Measurements from ENCODE around the gene INAVA. TPM values are rescaled to one million over a fixed set of nuclear protein-coding genes. Genes with fewer than 3 reads are reported as not detected.

The INAVA gene
- total and polyA plus RNA-seq, 2 donors (not counting 1 experiment from before 2014, with no cell fraction given) = 0.06 to 0.34 TPM

DNA sequence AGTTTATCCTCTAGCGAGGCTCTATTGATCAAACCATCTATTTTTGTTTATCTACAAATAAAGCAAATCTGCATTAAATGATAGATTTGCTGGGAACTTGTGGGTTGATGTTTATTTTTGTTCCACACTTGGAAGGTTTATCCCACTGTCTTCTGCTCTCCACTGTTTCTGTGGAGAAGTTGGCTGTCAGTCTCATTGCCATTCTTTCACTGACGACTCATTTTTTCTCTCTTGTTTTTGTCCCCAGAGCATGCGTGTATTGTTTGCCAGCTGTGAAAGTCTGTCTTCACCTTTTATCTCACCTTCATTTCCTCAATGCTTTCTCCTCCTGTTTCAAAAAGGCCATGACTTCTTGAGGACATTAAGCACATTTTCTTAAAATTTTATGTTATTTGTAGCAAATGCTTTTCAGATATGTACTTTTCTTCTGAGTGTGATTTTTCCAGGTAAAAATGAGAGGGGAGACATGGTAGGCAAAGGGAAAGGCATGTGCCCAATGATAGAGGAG, 52.4 kb downstream of the INAVA start:
- H3K9me3 Mint-ChIP-seq (ENCODE audit: insufficient read depth) = peaks cover 7% of the 10 kb centered on the region
- H3K27me3 Mint-ChIP-seq = peaks cover 14% of the 10 kb centered on the region
- intact Hi-C loops (cut with micrococcal nuclease) = no loop called here
- TF ChIP-seq EZH2 (IDR thresholded peaks at IDR 0.05; ENCODE audit: borderline replicate concordance, insufficient read depth, low read depth, low read length, poor library complexity, severe bottlenecking) = no peak
- TF ChIP-seq, protein P1, sequence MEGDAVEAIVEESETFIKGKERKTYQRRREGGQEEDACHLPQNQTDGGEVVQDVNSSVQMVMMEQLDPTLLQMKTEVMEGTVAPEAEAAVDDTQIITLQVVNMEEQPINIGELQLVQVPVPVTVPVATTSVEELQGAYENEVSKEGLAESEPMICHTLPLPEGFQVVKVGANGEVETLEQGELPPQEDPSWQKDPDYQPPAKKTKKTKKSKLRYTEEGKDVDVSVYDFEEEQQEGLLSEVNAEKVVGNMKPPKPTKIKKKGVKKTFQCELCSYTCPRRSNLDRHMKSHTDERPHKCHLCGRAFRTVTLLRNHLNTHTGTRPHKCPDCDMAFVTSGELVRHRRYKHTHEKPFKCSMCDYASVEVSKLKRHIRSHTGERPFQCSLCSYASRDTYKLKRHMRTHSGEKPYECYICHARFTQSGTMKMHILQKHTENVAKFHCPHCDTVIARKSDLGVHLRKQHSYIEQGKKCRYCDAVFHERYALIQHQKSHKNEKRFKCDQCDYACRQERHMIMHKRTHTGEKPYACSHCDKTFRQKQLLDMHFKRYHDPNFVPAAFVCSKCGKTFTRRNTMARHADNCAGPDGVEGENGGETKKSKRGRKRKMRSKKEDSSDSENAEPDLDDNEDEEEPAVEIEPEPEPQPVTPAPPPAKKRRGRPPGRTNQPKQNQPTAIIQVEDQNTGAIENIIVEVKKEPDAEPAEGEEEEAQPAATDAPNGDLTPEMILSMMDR (IDR thresholded peaks at IDR 0.05) = no peak
- Histone ChIP-seq H3K27ac (ENCODE audit: low read length in 2 of 2) (no peak overlapping the region), H2AFZ (ENCODE audit: insufficient read depth, low read depth, low read length, poor library complexity, severe bottlenecking) (no peak overlapping the region), H3K79me2 (ENCODE audit: control insufficient read depth, insufficient read depth, low read length) (no peaks in the 10 kb centered on the region), H3K4me2 (replicated peaks; ENCODE audit: low read depth, low read length, poor library complexity, severe bottlenecking) (no peak overlapping the region), H3K4me1 (ENCODE audit: control insufficient read depth in 2 of 2, insufficient read depth in 2 of 2, low read length in 2 of 2) (no peaks in the 10 kb centered on the region), H3K9me3 (ENCODE audit: control extremely low read depth in 1 of 3, control insufficient read depth in 2 of 3, insufficient read depth in 1 of 3, low read length in 2 of 3) (peaks cover 0 to 11% (median 0%) of the 10 kb centered on the region in 3 donors), H3K4me3 (ENCODE audit: control extremely low read depth in 1 of 5, extremely low read depth in 1 of 5, insufficient read depth in 1 of 5, low read depth in 2 of 5, low read length in 4 of 5) (no peak overlapping the region), H4K20me1 (ENCODE audit: control insufficient read depth, insufficient read depth, low read length, poor library complexity, severe bottlenecking) (no peaks in the 10 kb centered on the region), H3K36me3 (replicated peaks in 1 of 2; ENCODE audit: control extremely low read depth in 1 of 2, control insufficient read depth in 1 of 2, extremely low read depth in 1 of 2, insufficient read depth in 2 of 2, low read length in 1 of 2) (no peaks in the 10 kb centered on the region), H3K9ac (ENCODE audit: low read length) (no peak overlapping the region), H3K27me3 (replicated peaks in 1 of 4; ENCODE audit: control extremely low read depth in 1 of 4, control insufficient read depth in 3 of 4, insufficient read depth in 4 of 4, low read length in 3 of 4) (peaks cover 0 to 3% (median 0%) of the 10 kb centered on the region in 4 experiments)
- H3K27ac Mint-ChIP-seq = no peak overlapping the region
- POLR2A ChIA-PET = no interaction called here
- WGBS (ENCODE audit: insufficient coverage) = 100% methylated on average over 2 of the region's 3 CpGs
- no peak overlapping the region for H3K4me3 Mint-ChIP-seq
- ATAC-seq (ENCODE audit: low read depth) (no peak), DNase-seq (no peak)
- H3K4me1 Mint-ChIP-seq = no peaks in the 10 kb centered on the region
- CTCF ChIA-PET = no interaction called here

- no peak for TF ChIP-seq EZH2 (IDR thresholded peaks at IDR 0.05; ENCODE audit: borderline replicate concordance, insufficient read depth, low read depth, low read length, poor library complexity, severe bottlenecking)
- TF ChIP-seq, protein P1 (IDR thresholded peaks at IDR 0.05) = no peak
- Mint-ChIP-seq H3K9me3 (ENCODE audit: insufficient read depth) (peaks cover 4% of the 10 kb centered on the region), H3K4me3 (no peak overlapping the region), H3K27ac (no peak overlapping the region), H3K27me3 (peaks cover 17% of the 10 kb centered on the region), H3K4me1 (no peaks in the 10 kb centered on the region)
- no peak overlapping the region for H3K9ac ChIP-seq (ENCODE audit: low read length)
- DNase-seq = no peak
- no peak overlapping the region for H3K4me3 ChIP-seq (ENCODE audit: control extremely low read depth in 1 of 5, extremely low read depth in 1 of 5, insufficient read depth in 1 of 5, low read depth in 2 of 5, low read length in 4 of 5)
- H3K4me1 ChIP-seq (ENCODE audit: control insufficient read depth in 2 of 2, insufficient read depth in 2 of 2, low read length in 2 of 2) = no peaks in the 10 kb centered on the region
- ATAC-seq (ENCODE audit: low read depth) = no peak
- no peak overlapping the region for H3K27ac ChIP-seq (ENCODE audit: low read length in 2 of 2)
- POLR2A ChIA-PET = no interaction called here
- no peak overlapping the region for H3K4me2 ChIP-seq (replicated peaks; ENCODE audit: low read depth, low read length, poor library complexity, severe bottlenecking)
- intact Hi-C loops (cut with micrococcal nuclease) = no loop called here
- H3K36me3 ChIP-seq (replicated peaks in 1 of 2; ENCODE audit: control extremely low read depth in 1 of 2, control insufficient read depth in 1 of 2, extremely low read depth in 1 of 2, insufficient read depth in 2 of 2, low read length in 1 of 2) = no peaks in the 10 kb centered on the region
- H3K9me3 ChIP-seq (ENCODE audit: control extremely low read depth in 1 of 3, control insufficient read depth in 2 of 3, insufficient read depth in 1 of 3, low read length in 2 of 3) = peaks cover 0 to 9% (median 0%) of the 10 kb centered on the region in 3 donors
- no peaks in the 10 kb centered on the region for H4K20me1 ChIP-seq (ENCODE audit: control insufficient read depth, insufficient read depth, low read length, poor library complexity, severe bottlenecking)
- H2AFZ ChIP-seq (ENCODE audit: insufficient read depth, low read depth, low read length, poor library complexity, severe bottlenecking) = no peak overlapping the region
- CTCF ChIA-PET = no interaction called here
- peaks cover 0 to 3% (median 0%) of the 10 kb centered on the region in 4 experiments for H3K27me3 ChIP-seq (replicated peaks in 1 of 4; ENCODE audit: control extremely low read depth in 1 of 4, control insufficient read depth in 3 of 4, insufficient read depth in 4 of 4, low read length in 3 of 4)
- H3K79me2 ChIP-seq (ENCODE audit: control insufficient read depth, insufficient read depth, low read length) = no peaks in the 10 kb centered on the region
- WGBS (ENCODE audit: insufficient coverage) = 94% methylated on average over 8 of the region's 8 CpGs
These were observed 54.9 kb downstream of the INAVA start for GRCh38 chr1:200949626-200950025.
